Measurements from ENCODE around the gene FSHR.

The FSHR gene

GRCh38 chr2:49021271-49021670 lies 133.0 kb downstream of the FSHR start:
- Histone ChIP-seq H3K9me2 (ENCODE audit: low read depth, low read length) (no peaks in the 10 kb centered on the region), H3K79me2 (ENCODE audit: insufficient read depth, low read length) (no peaks in the 10 kb centered on the region), H3K27me3 (ENCODE audit: insufficient read depth, low read length) (no peaks in the 10 kb centered on the region), H3K9ac (ENCODE audit: low read length) (no peak overlapping the region), H3K4me2 (ENCODE audit: low read length) (no peak overlapping the region), H3F3A (ENCODE audit: insufficient read depth, low read length) (no peaks in the 10 kb centered on the region), H3K9me3 (ENCODE audit: low read length) (no peaks in the 10 kb centered on the region), H2AFZ (ENCODE audit: low read length) (no peak overlapping the region), H3K36me3 (ENCODE audit: insufficient read depth, low read length) (no peaks in the 10 kb centered on the region), H3K4me1 (ENCODE audit: insufficient read depth, low read length, severe bottlenecking) (no peaks in the 10 kb centered on the region), H3K27ac (ENCODE audit: low read depth, low read length, poor library complexity, severe bottlenecking) (no peak overlapping the region), H4K20me1 (ENCODE audit: insufficient read depth, low read length) (no peaks in the 10 kb centered on the region), H3K4me3 (ENCODE audit: low read depth, low read length, poor library complexity, severe bottlenecking) (no peak overlapping the region)
- TF ChIP-seq CTCF (IDR thresholded peaks at IDR 0.05; ENCODE audit: low read length) (no peak), EZH2 (IDR thresholded peaks at IDR 0.05; ENCODE audit: borderline replicate concordance, low read length) (no peak)

GRCh38 chr2:49005261-49005660 lies 149.1 kb downstream of the FSHR start:
- Histone ChIP-seq H3K36me3 (ENCODE audit: insufficient read depth, low read length) (no peaks in the 10 kb centered on the region), H4K20me1 (ENCODE audit: insufficient read depth, low read length) (no peaks in the 10 kb centered on the region), H3K4me1 (ENCODE audit: insufficient read depth, low read length, severe bottlenecking) (no peaks in the 10 kb centered on the region), H3K9me3 (ENCODE audit: low read length) (no peaks in the 10 kb centered on the region), H3K27ac (ENCODE audit: low read depth, low read length, poor library complexity, severe bottlenecking) (no peak overlapping the region), H3K79me2 (ENCODE audit: insufficient read depth, low read length) (no peaks in the 10 kb centered on the region), H3K9ac (ENCODE audit: low read length) (no peak overlapping the region), H3K4me3 (ENCODE audit: low read depth, low read length, poor library complexity, severe bottlenecking) (no peak overlapping the region), H3K4me2 (ENCODE audit: low read length) (no peak overlapping the region), H3K9me2 (ENCODE audit: low read depth, low read length) (no peaks in the 10 kb centered on the region), H2AFZ (ENCODE audit: low read length) (no peak overlapping the region), H3K27me3 (ENCODE audit: insufficient read depth, low read length) (no peaks in the 10 kb centered on the region), H3F3A (ENCODE audit: insufficient read depth, low read length) (no peaks in the 10 kb centered on the region)
- no peak for TF ChIP-seq EZH2 (IDR thresholded peaks at IDR 0.05; ENCODE audit: borderline replicate concordance, low read length)
- TF ChIP-seq CTCF (IDR thresholded peaks at IDR 0.05; ENCODE audit: low read length), result no peak

- no peak overlapping the region for H3K4me2 ChIP-seq (ENCODE audit: low read length)
Measured at GRCh38 chr2:49004036-49004626, 150.2 kb downstream of the FSHR start.

More at GRCh38 chr2:49004036-49004626, 150.2 kb downstream of the FSHR start:
- Histone ChIP-seq H3K9me2 (ENCODE audit: low read depth, low read length) (no peaks in the 10 kb centered on the region), H3K9me3 (ENCODE audit: low read length) (no peaks in the 10 kb centered on the region), H3K9ac (ENCODE audit: low read length) (no peak overlapping the region), H4K20me1 (ENCODE audit: insufficient read depth, low read length) (no peaks in the 10 kb centered on the region), H3K36me3 (ENCODE audit: insufficient read depth, low read length) (no peaks in the 10 kb centered on the region), H3F3A (ENCODE audit: insufficient read depth, low read length) (no peaks in the 10 kb centered on the region), H3K27ac (ENCODE audit: low read depth, low read length, poor library complexity, severe bottlenecking) (no peak overlapping the region), H2AFZ (ENCODE audit: low read length) (no peak overlapping the region), H3K79me2 (ENCODE audit: insufficient read depth, low read length) (no peaks in the 10 kb centered on the region), H3K4me3 (ENCODE audit: low read depth, low read length, poor library complexity, severe bottlenecking) (no peak overlapping the region), H3K4me1 (ENCODE audit: insufficient read depth, low read length, severe bottlenecking) (no peaks in the 10 kb centered on the region), H3K27me3 (ENCODE audit: insufficient read depth, low read length) (no peaks in the 10 kb centered on the region)
- TF ChIP-seq CTCF (IDR thresholded peaks at IDR 0.05; ENCODE audit: low read length), result no peak
- TF ChIP-seq EZH2 (IDR thresholded peaks at IDR 0.05; ENCODE audit: borderline replicate concordance, low read length), result no peak
